OCI-LY3 (cell line): ENCODE measurements around the gene CAMK2A.

Experiments used
- EZH2phosphoT487 ChIP-seq: fragments of 200-600 bp; shearing (Covaris generic); IDR thresholded peaks from 2 replicates; pipeline ENCODE4 v1.6.1; 2018; ENCODE audit warnings: antibody characterized with exemption, mixed run types, low read depth
- TF ChIP-seq, protein P1 (sequence below): fragments of 200-600, 300-600 bp; sonication (generic); IDR thresholded peaks from 2 replicates; pipeline ENCODE4 v1.5.1; 2014; ENCODE audit warnings: antibody characterized with exemption, low read length, low read depth

DNA sequence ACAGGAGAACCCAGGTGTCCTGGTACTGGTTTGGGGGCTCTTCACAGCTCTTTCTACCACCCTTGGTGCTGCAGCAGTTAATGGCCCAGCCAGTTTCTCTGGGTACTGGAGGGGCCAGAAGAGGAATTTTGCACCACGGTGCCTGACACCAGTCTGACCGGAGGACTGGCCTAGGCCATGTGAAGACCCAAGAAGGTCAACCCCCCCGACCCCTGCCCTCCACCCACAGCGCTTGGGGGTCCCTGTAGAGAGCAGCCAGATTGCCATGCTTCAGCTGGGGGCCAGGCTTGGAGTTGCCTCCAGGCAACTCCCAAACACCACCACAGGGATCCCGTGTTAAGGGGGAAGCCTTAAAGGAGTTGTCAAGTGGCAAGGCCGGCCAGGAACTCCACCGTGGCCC, 6.9 kb upstream of the CAMK2A start:
- TF ChIP-seq, protein P1, sequence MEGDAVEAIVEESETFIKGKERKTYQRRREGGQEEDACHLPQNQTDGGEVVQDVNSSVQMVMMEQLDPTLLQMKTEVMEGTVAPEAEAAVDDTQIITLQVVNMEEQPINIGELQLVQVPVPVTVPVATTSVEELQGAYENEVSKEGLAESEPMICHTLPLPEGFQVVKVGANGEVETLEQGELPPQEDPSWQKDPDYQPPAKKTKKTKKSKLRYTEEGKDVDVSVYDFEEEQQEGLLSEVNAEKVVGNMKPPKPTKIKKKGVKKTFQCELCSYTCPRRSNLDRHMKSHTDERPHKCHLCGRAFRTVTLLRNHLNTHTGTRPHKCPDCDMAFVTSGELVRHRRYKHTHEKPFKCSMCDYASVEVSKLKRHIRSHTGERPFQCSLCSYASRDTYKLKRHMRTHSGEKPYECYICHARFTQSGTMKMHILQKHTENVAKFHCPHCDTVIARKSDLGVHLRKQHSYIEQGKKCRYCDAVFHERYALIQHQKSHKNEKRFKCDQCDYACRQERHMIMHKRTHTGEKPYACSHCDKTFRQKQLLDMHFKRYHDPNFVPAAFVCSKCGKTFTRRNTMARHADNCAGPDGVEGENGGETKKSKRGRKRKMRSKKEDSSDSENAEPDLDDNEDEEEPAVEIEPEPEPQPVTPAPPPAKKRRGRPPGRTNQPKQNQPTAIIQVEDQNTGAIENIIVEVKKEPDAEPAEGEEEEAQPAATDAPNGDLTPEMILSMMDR, result no peak
- no peak for TF ChIP-seq EZH2phosphoT487
